ENCODE measurements around the gene KCNMA1.

DNA sequence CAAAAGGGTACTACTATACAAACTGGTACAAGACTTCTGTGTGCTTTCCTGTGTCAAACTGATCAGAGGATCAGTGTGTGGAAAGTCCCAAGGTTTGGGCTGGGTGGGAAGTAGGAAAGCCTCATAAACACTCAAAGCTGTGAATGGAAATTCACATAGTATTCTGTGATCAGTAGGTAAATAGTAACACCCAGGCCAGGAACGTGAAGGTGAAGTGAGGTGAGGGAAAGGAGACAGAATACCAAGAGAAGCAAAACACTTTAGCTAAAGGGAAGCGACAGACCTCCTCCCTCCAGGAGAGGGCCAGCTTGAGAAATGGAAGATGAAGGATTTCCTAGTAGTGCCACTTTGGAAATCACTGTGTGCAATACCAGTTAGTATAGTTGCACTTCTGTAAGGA lies 451.9 kb downstream of the KCNMA1 start:
- TF ChIP-seq NRF1 (IDR thresholded peaks at IDR 0.05; ENCODE audit: low read depth, low read length): no peak
- TF ChIP-seq TAF1 (IDR thresholded peaks at IDR 0.05; ENCODE audit: borderline replicate concordance, low read depth, low read length): no peak
- TF ChIP-seq, protein P1, sequence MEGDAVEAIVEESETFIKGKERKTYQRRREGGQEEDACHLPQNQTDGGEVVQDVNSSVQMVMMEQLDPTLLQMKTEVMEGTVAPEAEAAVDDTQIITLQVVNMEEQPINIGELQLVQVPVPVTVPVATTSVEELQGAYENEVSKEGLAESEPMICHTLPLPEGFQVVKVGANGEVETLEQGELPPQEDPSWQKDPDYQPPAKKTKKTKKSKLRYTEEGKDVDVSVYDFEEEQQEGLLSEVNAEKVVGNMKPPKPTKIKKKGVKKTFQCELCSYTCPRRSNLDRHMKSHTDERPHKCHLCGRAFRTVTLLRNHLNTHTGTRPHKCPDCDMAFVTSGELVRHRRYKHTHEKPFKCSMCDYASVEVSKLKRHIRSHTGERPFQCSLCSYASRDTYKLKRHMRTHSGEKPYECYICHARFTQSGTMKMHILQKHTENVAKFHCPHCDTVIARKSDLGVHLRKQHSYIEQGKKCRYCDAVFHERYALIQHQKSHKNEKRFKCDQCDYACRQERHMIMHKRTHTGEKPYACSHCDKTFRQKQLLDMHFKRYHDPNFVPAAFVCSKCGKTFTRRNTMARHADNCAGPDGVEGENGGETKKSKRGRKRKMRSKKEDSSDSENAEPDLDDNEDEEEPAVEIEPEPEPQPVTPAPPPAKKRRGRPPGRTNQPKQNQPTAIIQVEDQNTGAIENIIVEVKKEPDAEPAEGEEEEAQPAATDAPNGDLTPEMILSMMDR (IDR thresholded peaks at IDR 0.05): no peak
- TF ChIP-seq, protein P2, sequence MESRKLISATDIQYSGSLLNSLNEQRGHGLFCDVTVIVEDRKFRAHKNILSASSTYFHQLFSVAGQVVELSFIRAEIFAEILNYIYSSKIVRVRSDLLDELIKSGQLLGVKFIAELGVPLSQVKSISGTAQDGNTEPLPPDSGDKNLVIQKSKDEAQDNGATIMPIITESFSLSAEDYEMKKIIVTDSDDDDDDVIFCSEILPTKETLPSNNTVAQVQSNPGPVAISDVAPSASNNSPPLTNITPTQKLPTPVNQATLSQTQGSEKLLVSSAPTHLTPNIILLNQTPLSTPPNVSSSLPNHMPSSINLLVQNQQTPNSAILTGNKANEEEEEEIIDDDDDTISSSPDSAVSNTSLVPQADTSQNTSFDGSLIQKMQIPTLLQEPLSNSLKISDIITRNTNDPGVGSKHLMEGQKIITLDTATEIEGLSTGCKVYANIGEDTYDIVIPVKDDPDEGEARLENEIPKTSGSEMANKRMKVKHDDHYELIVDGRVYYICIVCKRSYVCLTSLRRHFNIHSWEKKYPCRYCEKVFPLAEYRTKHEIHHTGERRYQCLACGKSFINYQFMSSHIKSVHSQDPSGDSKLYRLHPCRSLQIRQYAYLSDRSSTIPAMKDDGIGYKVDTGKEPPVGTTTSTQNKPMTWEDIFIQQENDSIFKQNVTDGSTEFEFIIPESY (IDR thresholded peaks at IDR 0.05; ENCODE audit: borderline replicate concordance, low read depth): no peak
- TF ChIP-seq SIN3A (IDR thresholded peaks at IDR 0.05; ENCODE audit: borderline replicate concordance, low read depth, low read length): no peak
- no peak for TF ChIP-seq POLR2AphosphoS5 (IDR thresholded peaks at IDR 0.05; ENCODE audit: low read depth, low read length)
- no peak for TF ChIP-seq FOXJ3 (CRISPR knock-in tag; IDR thresholded peaks at IDR 0.05)
- no peak for TF ChIP-seq TCF12 (IDR thresholded peaks at IDR 0.05)
- TF ChIP-seq SMC3 (IDR thresholded peaks at IDR 0.05; ENCODE audit: low read depth, low read length): no peak
- TF ChIP-seq RFX5 (IDR thresholded peaks at IDR 0.05; ENCODE audit: low read length): no peak
- TF ChIP-seq FOXM1 (IDR thresholded peaks at IDR 0.05; ENCODE audit: low read depth): no peak

Measured in SK-N-SH (cell line).